CD4-positive, alpha-beta T cell (primary cell): ENCODE results near the gene TMEM120A. TPM values are rescaled to one million over a fixed set of nuclear protein-coding genes. Genes with fewer than 3 reads are reported as not detected.
A peak's percentile ranks its signal among the peaks of the same experiment; 100 is the strongest.

Experiments used
- ATAC-seq: fragments of 200-7000 bp; cut with Tn5 transposase; one replicate; pipeline ENCODE4 v1.10.0; 2022; ENCODE audit warnings: mild to moderate bottlenecking; ENCODE audit not compliant: poor library complexity
- CTCF ChIA-PET: fragments of 350-600 bp; sonication (Branson Sonifier 250); formaldehyde crosslinking; loops from one replicate; lab custom pipeline; 2021; ENCODE audit warnings: antibody characterized with exemption, inconsistent platforms; lab: Charles Lee
- POLR2A ChIA-PET: fragments of 350-600 bp; sonication (Branson Sonifier 250); formaldehyde crosslinking; loops from one replicate; lab custom pipeline; 2021; ENCODE audit warnings: antibody characterized with exemption, inconsistent platforms; lab: Charles Lee
- DNase-seq, 14 experiments: peaks; one replicate each; pipeline ENCODE4 v3.0.0-alpha.2; 2013 to 2020; ENCODE audit warnings: mixed read lengths in 2 of 14
- H3K27ac ChIP-seq, 2 donors: one replicate each; pipeline versions ENCODE4 v1.5.1 to v1.7.0; 2013; ENCODE audit warnings: low read length in 2 of 2, low read depth in 1 of 2, mild to moderate bottlenecking in 1 of 2
- H3K27me3 ChIP-seq, 2 experiments: 1 replicate in 1 of 2; 2 replicates in 1 of 2; pipeline versions ENCODE4 v1.6.1 to v1.7.0; 2013; ENCODE audit warnings: low read length in 2 of 2, control low read depth in 1 of 2, mild to moderate bottlenecking in 1 of 2, moderate library complexity in 1 of 2; ENCODE audit not compliant: insufficient read depth in 2 of 2, control insufficient read depth in 1 of 2
- H3K36me3 ChIP-seq: one replicate; pipeline ENCODE4 v1.6.1; 2013; ENCODE audit warnings: low read length, control low read depth; ENCODE audit not compliant: insufficient read depth
- H3K4me1 ChIP-seq: one replicate; pipeline ENCODE4 v1.6.1; 2013; ENCODE audit warnings: low read length, control low read depth; ENCODE audit not compliant: insufficient read depth
- H3K4me3 ChIP-seq: one replicate; pipeline ENCODE4 v1.5.1; 2013; ENCODE audit warnings: mild to moderate bottlenecking, low read length, moderate library complexity
- H3K9me3 ChIP-seq, 2 experiments: 1 replicate in 1 of 2; 2 replicates in 1 of 2; pipeline versions ENCODE4 v1.6.1 to v1.7.0; 2013; ENCODE audit warnings: low read length in 2 of 2, mild to moderate bottlenecking in 2 of 2, control low read depth in 1 of 2, moderate library complexity in 1 of 2; ENCODE audit not compliant: control insufficient read depth in 1 of 2, insufficient read depth in 1 of 2
- H3K27ac Mint-ChIP-seq: one replicate; pipeline ENCODE4 v1.8.0; 2020; ENCODE audit warnings: mixed read lengths
- H3K27me3 Mint-ChIP-seq: one replicate; pipeline ENCODE4 v1.8.0; 2021; ENCODE audit warnings: mixed read lengths
- H3K36me3 Mint-ChIP-seq: one replicate; pipeline ENCODE4 v1.8.0; 2021; ENCODE audit warnings: low read depth, mixed read lengths
- H3K4me1 Mint-ChIP-seq: one replicate; pipeline ENCODE4 v1.8.0; 2021; ENCODE audit warnings: low read depth, mixed read lengths
- H3K4me3 Mint-ChIP-seq: one replicate; pipeline ENCODE4 v1.8.0; 2020; ENCODE audit warnings: mild to moderate bottlenecking, mixed read lengths
- H3K9me3 Mint-ChIP-seq: one replicate; pipeline ENCODE4 v1.8.0; 2020; ENCODE audit warnings: mixed read lengths
- CTCF ChIP-seq: fragments of 200-600 bp; IDR thresholded peaks from one replicate; pipeline ENCODE4 v1.8.0; 2022; ENCODE audit warnings: antibody characterized with exemption, mild to moderate bottlenecking
- intact Hi-C, 2 experiments: fragments of 100-400 bp; cut with DNase I in 1 of 2; cut with micrococcal nuclease in 1 of 2; formaldehyde crosslinking; loops; one replicate each; pipeline versions ENCODE4 v1.15.1 to v1.9.0; 2023 to 2025; cut with DNase I, micrococcal nuclease
- polyA plus RNA-seq, 2 donors: library from polyadenylated mRNA; unstranded; fragments of 120-200 nt; gene quantifications; one replicate each; pipeline ENCODE4 v1.2.1, GENCODE V29; 2013
- total RNA-seq, 174 experiments: library from RNA in 2 of 174; stranded (reverse) in 2 of 174; gene quantifications; one replicate each; pipeline ENCODE4 v1.2.3 and lab custom pipeline; 2021 to 2026

TMEM120A gene
- total RNA-seq (10 to 100 TPM in 1 of 2 experiments, 1 to 10 TPM in 1; 10.0 to 10.8 TPM), total RNA-seq (lab: John Stamatoyannopoulos, UW) (2.7 to 21.6 (median 11.9) reads per million in 172 experiments)
- 23.2 TPM for polyA plus RNA-seq (2013, experiment 1 of 2)
- 23.0 TPM for polyA plus RNA-seq (2013, experiment 2 of 2)

GRCh38 chr7:75994388-75995051 lies at the start of gene TMEM120A:
Gene TMEM120A (minus strand): TSS chr7:75994595. CDS start chr7:75994570, 25 bp downstream.
- peaks cover 38% of the 10 kb centered on the region for H3K4me1 Mint-ChIP-seq
- no peak within 1 kb of the TSS for H3K27ac Mint-ChIP-seq
- TF ChIP-seq CTCF: peak; percentile 30
- peak; percentile 98 for ATAC-seq
- ChIA-PET CTCF (no interaction called here), POLR2A (interaction anchor here (0.8 to 4.7 kb wide), 4 partner anchors 67 to 172 kb away, joined by 3 to 30 read pairs (median 3); partner anchors contain the start of genes POR and RHBDD2)
- peak within 1 kb of the TSS in 1 of 2 donors; percentile 21 for H3K27ac ChIP-seq
- H3K27me3 Mint-ChIP-seq: no peaks in the 10 kb centered on the region
- no peaks in the 10 kb centered on the region for H3K9me3 ChIP-seq
- peak within 1 kb of the TSS; percentile 94 for H3K4me3 ChIP-seq
- H3K4me3 Mint-ChIP-seq: peak within 1 kb of the TSS; percentile 73
- intact Hi-C loops: loop anchor here (2.0 to 5.0 kb wide), 5 partner anchors 52 to 403 kb away; partner anchors contain the start of genes RHBDD2 (in 1 of the 2) and STYXL1 (in 1 of the 2)
- no peaks in the 10 kb centered on the region for H3K36me3 ChIP-seq
- no peaks in the 10 kb centered on the region for H3K27me3 ChIP-seq
- no peaks in the 10 kb centered on the region for H3K9me3 Mint-ChIP-seq
- peaks cover 28% of the 10 kb centered on the region for H3K4me1 ChIP-seq
- DNase-seq: peak; percentile 88 to 98 (median 93)
- H3K36me3 Mint-ChIP-seq: peaks cover 23% of the 10 kb centered on the region

GRCh38 chr7:76040126-76040525 lies 45.7 kb upstream of the TMEM120A start:
- Mint-ChIP-seq H3K4me3 (no peak overlapping the region), H3K36me3 (peaks cover 7% of the 10 kb centered on the region), H3K27ac (no peak overlapping the region), H3K4me1 (peaks cover 21% of the 10 kb centered on the region), H3K9me3 (no peaks in the 10 kb centered on the region), H3K27me3 (no peaks in the 10 kb centered on the region)
- ATAC-seq (no peak), DNase-seq (no peak)
- H3K4me3 ChIP-seq: no peak overlapping the region
- H3K27ac ChIP-seq: no peak overlapping the region
- H3K4me1 ChIP-seq: peaks cover 3% of the 10 kb centered on the region
- intact Hi-C loops: no loop called here
- ChIA-PET CTCF (no interaction called here), POLR2A (no interaction called here)
- no peak for TF ChIP-seq CTCF
- H3K27me3 ChIP-seq: no peaks in the 10 kb centered on the region
- H3K9me3 ChIP-seq: no peaks in the 10 kb centered on the region
- H3K36me3 ChIP-seq: peaks cover 13% of the 10 kb centered on the region

GRCh38 chr7:76037310-76037709 lies 42.9 kb upstream of the TMEM120A start:
- TF ChIP-seq CTCF: no peak
- H3K9me3 Mint-ChIP-seq: no peaks in the 10 kb centered on the region
- CTCF ChIA-PET: no interaction called here
- no peaks in the 10 kb centered on the region for H3K27me3 Mint-ChIP-seq
- no peak overlapping the region for H3K27ac ChIP-seq
- ATAC-seq: no peak
- no peaks in the 10 kb centered on the region for H3K9me3 ChIP-seq
- peaks cover 7% of the 10 kb centered on the region for H3K4me1 Mint-ChIP-seq
- H3K4me3 Mint-ChIP-seq: no peak overlapping the region
- POLR2A ChIA-PET: no interaction called here
- no peaks in the 10 kb centered on the region for H3K27me3 ChIP-seq
- no peak overlapping the region for H3K27ac Mint-ChIP-seq
- H3K36me3 ChIP-seq: peaks cover 4% of the 10 kb centered on the region
- H3K4me1 ChIP-seq: no peaks in the 10 kb centered on the region
- H3K4me3 ChIP-seq: no peak overlapping the region
- intact Hi-C loops: no loop called here
- no peaks in the 10 kb centered on the region for H3K36me3 Mint-ChIP-seq
- no peak for DNase-seq
